SK-N-SH (cell line): ENCODE measurements around the gene C19orf18.

Experiments
- CTCF ChIP-seq: fragments of 200-600 bp; sonication (generic); IDR thresholded peaks from 2 replicates; pipeline ENCODE4 v1.6.1; 2017; ENCODE audit warnings: antibody characterized with exemption, mild to moderate bottlenecking, moderate library complexity
- EP300 ChIP-seq, 2 experiments: IDR thresholded peaks; 2 replicates each; pipeline versions ENCODE4 v1.4.0 to v1.6.1; 2012; ENCODE audit warnings: borderline replicate concordance in 1 of 2, low read depth in 1 of 2, low read length in 1 of 2
- EZH2phosphoT487 ChIP-seq: fragments of 200-600 bp; sonication (generic); IDR thresholded peaks from 2 replicates; pipeline ENCODE4 v1.6.1; 2017; ENCODE audit warnings: low read depth, mixed run types, mild to moderate bottlenecking, antibody characterized with exemption, moderate library complexity, borderline replicate concordance
- FOXM1 ChIP-seq: IDR thresholded peaks from 2 replicates; pipeline ENCODE4 v1.4.0; 2012; ENCODE audit warnings: low read depth, mild to moderate bottlenecking
- GABPA ChIP-seq: IDR thresholded peaks from 2 replicates; pipeline ENCODE4 v1.4.0; 2012; ENCODE audit warnings: low read depth, mild to moderate bottlenecking
- GATA2 ChIP-seq: sonication (generic); formaldehyde crosslinking; IDR thresholded peaks from 2 replicates; pipeline ENCODE4 v1.5.0; 2020; ENCODE audit warnings: mild to moderate bottlenecking, missing genetic modification reagents
- IRF3 ChIP-seq: fragments of 150-350 bp; IDR thresholded peaks from 2 replicates; pipeline ENCODE4 v1.6.1; 2016; ENCODE audit warnings: mild to moderate bottlenecking, low read depth, low read length
- POLR2AphosphoS5 ChIP-seq: IDR thresholded peaks from 2 replicates; pipeline ENCODE4 v1.6.1; 2012; ENCODE audit warnings: low read depth, low read length
- RAD21 ChIP-seq: IDR thresholded peaks from 2 replicates; pipeline ENCODE4 v1.6.1; 2012; ENCODE audit warnings: mild to moderate bottlenecking, low read length
- RCOR1 ChIP-seq: fragments of 150-350 bp; IDR thresholded peaks from 2 replicates; pipeline ENCODE4 v1.6.1; 2017; ENCODE audit warnings: antibody characterized with exemption, low read length
- SMC3 ChIP-seq: IDR thresholded peaks from 2 replicates; pipeline ENCODE4 v1.6.1; 2012; ENCODE audit warnings: low read depth, low read length, improper control_type of control experiment
- TEAD4 ChIP-seq: IDR thresholded peaks from 2 replicates; pipeline ENCODE4 v1.4.0; 2012; ENCODE audit warnings: mild to moderate bottlenecking, borderline replicate concordance; ENCODE audit not compliant: insufficient read depth
- USF2 ChIP-seq: fragments of 150-350 bp; IDR thresholded peaks from 2 replicates; pipeline ENCODE4 v1.6.1; 2017; ENCODE audit warnings: antibody characterized with exemption, low read length, low read depth, borderline replicate concordance
- YY1 ChIP-seq: IDR thresholded peaks from 2 replicates; pipeline ENCODE4 v1.4.0; 2012; ENCODE audit warnings: low read depth, mild to moderate bottlenecking

- TF ChIP-seq IRF3 (no peak), CTCF (no peak), RCOR1 (no peak), EP300 (IDR thresholded peaks at IDR 0.05; ENCODE audit: borderline replicate concordance in 1 of 2, low read depth in 1 of 2, low read length in 1 of 2) (no peak), TEAD4 (no peak), SMC3 (no peak), GATA2 (no peak), YY1 (no peak), GABPA (no peak), POLR2AphosphoS5 (no peak), FOXM1 (no peak), USF2 (no peak), RAD21 (no peak), EZH2phosphoT487 (no peak)
These were observed 32.7 kb downstream of the C19orf18 start for GRCh38 chr19:57941593-57941992.
